ENCODE results near the gene SIPA1L3. TPM values are rescaled to one million over a fixed set of nuclear protein-coding genes. Genes with fewer than 3 reads are reported as not detected.
A peak's percentile ranks its signal among the peaks of the same experiment; 100 is the strongest.

SIPA1L3 gene
- total and polyA plus RNA-seq, 9 of the 15 experiments (the other 6 are each of a cell fraction or from before 2014, with no cell fraction given) = 0.01 to 6.1 (median 2.5) TPM

DNA sequence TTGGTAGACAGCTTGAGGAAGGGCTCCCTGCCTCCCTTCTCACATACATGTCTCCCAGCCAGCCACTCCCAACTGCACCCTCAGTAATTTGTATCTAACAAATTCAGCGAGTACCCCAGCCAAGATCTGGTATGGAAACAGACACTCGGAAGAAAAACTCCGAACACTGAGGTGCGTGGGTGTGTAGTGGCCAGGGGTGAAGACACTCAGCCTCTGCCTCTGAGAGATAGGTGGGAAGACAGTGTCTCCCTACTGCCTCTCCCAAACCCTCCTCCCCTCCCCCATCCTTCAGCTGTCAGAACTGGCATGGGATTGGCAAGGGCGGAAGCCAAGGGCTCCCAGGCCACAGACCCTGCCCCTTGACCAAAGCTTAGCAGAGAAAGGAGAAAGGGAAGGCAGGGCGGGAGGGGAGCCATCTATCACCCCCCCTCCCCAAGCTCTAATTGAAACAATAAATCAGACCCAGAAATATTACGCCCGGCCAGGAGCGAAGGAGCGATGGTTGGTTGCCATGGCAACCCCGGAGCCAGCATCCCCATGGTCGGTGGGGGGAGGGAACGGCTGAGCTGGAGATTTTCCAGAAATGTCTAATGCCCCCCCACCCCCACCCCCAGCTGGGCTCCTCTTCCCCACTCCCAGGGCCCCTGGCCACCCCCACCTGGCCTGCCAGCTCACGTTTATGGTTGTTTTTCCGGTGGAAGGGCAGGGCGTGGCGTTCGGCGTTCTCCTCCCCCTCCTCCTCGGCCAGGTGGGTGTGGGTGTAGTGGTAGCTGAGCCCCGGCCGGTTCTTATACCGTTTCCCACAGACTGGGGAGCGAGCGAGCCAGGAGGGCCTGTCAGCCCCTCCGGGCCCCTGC lies 310.0 kb downstream of the SIPA1L3 start (continued):
- TF ChIP-seq, protein P1, sequence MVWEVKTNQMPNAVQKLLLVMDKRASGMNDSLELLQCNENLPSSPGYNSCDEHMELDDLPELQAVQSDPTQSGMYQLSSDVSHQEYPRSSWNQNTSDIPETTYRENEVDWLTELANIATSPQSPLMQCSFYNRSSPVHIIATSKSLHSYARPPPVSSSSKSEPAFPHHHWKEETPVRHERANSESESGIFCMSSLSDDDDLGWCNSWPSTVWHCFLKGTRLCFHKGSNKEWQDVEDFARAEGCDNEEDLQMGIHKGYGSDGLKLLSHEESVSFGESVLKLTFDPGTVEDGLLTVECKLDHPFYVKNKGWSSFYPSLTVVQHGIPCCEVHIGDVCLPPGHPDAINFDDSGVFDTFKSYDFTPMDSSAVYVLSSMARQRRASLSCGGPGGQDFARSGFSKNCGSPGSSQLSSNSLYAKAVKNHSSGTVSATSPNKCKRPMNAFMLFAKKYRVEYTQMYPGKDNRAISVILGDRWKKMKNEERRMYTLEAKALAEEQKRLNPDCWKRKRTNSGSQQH (CRISPR knock-in tag; IDR thresholded peaks at IDR 0.05) = no peak
- TF ChIP-seq NR2C2 (CRISPR knock-in tag; IDR thresholded peaks at IDR 0.05) = no peak
- no peak for TF ChIP-seq NR2C2 (tag; IDR thresholded peaks at IDR 0.05)
- TF ChIP-seq, protein P2, sequence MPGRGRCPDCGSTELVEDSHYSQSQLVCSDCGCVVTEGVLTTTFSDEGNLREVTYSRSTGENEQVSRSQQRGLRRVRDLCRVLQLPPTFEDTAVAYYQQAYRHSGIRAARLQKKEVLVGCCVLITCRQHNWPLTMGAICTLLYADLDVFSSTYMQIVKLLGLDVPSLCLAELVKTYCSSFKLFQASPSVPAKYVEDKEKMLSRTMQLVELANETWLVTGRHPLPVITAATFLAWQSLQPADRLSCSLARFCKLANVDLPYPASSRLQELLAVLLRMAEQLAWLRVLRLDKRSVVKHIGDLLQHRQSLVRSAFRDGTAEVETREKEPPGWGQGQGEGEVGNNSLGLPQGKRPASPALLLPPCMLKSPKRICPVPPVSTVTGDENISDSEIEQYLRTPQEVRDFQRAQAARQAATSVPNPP (IDR thresholded peaks at IDR 0.05; ENCODE audit: borderline replicate concordance, insufficient read depth, insufficient read length) = no peak
- TF ChIP-seq FOXM1 (IDR thresholded peaks at IDR 0.05; ENCODE audit: low read depth) = no peak
- TF ChIP-seq FOXM1 (CRISPR knock-in tag; IDR thresholded peaks at IDR 0.05; ENCODE audit: low read depth) = no peak
- TF ChIP-seq, protein P3, sequence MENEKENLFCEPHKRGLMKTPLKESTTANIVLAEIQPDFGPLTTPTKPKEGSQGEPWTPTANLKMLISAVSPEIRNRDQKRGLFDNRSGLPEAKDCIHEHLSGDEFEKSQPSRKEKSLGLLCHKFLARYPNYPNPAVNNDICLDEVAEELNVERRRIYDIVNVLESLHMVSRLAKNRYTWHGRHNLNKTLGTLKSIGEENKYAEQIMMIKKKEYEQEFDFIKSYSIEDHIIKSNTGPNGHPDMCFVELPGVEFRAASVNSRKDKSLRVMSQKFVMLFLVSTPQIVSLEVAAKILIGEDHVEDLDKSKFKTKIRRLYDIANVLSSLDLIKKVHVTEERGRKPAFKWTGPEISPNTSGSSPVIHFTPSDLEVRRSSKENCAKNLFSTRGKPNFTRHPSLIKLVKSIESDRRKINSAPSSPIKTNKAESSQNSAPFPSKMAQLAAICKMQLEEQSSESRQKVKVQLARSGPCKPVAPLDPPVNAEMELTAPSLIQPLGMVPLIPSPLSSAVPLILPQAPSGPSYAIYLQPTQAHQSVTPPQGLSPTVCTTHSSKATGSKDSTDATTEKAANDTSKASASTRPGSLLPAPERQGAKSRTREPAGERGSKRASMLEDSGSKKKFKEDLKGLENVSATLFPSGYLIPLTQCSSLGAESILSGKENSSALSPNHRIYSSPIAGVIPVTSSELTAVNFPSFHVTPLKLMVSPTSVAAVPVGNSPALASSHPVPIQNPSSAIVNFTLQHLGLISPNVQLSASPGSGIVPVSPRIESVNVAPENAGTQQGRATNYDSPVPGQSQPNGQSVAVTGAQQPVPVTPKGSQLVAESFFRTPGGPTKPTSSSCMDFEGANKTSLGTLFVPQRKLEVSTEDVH (IDR thresholded peaks at IDR 0.05; ENCODE audit: low read depth, partially characterized antibody) = no peak
- TF ChIP-seq RBM25 (IDR thresholded peaks at IDR 0.05; ENCODE audit: low read depth, low read length, severe bottlenecking) = no peak
- TF ChIP-seq FUS (optimal IDR thresholded peaks at IDR 0.05; ENCODE audit: low read depth, low read length) = no peak
- no peak for TF ChIP-seq SRF (CRISPR knock-in tag; IDR thresholded peaks at IDR 0.05)
- TF ChIP-seq, protein P4, sequence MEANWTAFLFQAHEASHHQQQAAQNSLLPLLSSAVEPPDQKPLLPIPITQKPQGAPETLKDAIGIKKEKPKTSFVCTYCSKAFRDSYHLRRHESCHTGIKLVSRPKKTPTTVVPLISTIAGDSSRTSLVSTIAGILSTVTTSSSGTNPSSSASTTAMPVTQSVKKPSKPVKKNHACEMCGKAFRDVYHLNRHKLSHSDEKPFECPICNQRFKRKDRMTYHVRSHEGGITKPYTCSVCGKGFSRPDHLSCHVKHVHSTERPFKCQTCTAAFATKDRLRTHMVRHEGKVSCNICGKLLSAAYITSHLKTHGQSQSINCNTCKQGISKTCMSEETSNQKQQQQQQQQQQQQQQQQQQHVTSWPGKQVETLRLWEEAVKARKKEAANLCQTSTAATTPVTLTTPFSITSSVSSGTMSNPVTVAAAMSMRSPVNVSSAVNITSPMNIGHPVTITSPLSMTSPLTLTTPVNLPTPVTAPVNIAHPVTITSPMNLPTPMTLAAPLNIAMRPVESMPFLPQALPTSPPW (CRISPR knock-in tag; IDR thresholded peaks at IDR 0.05) = 0 out of 2 replicates have a peak, but pooled peaks have one; percentile 8
- TF ChIP-seq KDM4B (IDR thresholded peaks at IDR 0.05; ENCODE audit: borderline replicate concordance in 2 of 2, low read depth in 1 of 2) = no peak
- TF ChIP-seq CBX2 (IDR thresholded peaks at IDR 0.05; ENCODE audit: insufficient read depth, low read length, poor library complexity, severe bottlenecking) = no peak
- TF ChIP-seq ESRRA (IDR thresholded peaks at IDR 0.05; ENCODE audit: borderline replicate concordance, low read depth) = no peak
- no peak for TF ChIP-seq ERF (CRISPR knock-in tag; IDR thresholded peaks at IDR 0.05)
- TF ChIP-seq STAT5B (CRISPR knock-in tag; IDR thresholded peaks at IDR 0.05) = no peak
- no peak for TF ChIP-seq HOXB6 (CRISPR knock-in tag; IDR thresholded peaks at IDR 0.05; ENCODE audit: borderline replicate concordance)

Data from K562 (cell line).